HG02610 (cell line): Measurements from ENCODE around the gene ACBD6.
A peak's percentile ranks its signal among the peaks of the same experiment; 100 is the strongest.

Experiments used
- ATAC-seq: cut with Tn5 transposase; IDR thresholded peaks from one replicate; pipeline ENCODE4 v1.9.1; 2021; ENCODE audit warnings: mild to moderate bottlenecking, moderate library complexity; ENCODE audit not compliant: unreplicated experiment

Gene ACBD6

DNA sequence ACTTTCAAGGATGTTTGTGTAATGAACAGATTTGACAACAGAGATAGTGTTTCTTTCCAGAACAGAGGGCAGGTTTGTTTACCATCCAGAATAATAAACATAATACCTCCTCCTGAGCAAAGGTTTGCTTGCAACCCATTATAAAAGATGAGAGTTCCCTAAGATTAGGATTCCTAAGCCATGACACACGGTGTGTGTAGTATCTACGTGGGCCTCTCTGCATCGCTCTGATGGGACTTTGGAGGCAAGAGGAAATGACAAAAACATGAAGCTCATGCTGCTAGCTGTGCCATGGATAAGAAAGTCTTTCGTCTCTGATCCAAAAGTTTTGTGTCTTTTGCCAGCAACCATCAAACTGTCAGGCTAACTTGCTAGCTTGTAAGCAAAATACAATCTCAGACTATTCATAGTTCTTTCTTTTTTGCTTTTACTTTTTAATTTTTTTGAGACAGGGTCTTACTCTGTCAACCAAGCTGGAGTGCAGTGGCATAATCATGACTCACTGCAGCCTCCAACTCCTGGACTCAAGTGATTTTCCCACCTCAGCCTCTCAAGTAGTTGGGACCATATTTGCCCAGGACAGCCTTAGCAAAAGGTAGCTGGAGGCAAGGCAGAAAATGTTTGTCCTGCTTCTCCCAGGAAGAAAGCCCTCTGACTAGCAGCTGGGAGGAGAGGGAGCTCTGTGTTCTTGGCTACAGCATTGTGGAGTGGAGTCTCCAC, 191.2 kb downstream of the ACBD6 start:
- no peak for ATAC-seq

DNA sequence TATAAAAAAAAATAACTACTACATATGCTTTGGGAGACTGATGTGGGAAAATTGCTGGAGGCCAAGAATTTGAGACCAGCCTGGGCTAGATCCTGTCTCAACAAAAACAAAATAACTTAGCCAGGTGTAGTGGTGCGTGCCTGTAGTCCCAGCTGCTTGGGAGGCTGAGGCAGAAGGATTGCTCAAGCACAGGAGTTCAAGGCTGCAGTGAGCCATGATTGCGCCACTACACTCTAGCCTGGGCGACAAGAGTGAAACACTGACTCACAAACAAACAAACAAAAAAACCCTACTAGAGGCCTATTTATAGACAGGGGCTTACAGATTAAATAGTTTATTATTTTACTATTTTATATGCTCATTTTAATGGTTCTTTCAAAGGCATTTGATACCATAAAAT, 192.3 kb downstream of the ACBD6 start:
- ATAC-seq: no peak

DNA sequence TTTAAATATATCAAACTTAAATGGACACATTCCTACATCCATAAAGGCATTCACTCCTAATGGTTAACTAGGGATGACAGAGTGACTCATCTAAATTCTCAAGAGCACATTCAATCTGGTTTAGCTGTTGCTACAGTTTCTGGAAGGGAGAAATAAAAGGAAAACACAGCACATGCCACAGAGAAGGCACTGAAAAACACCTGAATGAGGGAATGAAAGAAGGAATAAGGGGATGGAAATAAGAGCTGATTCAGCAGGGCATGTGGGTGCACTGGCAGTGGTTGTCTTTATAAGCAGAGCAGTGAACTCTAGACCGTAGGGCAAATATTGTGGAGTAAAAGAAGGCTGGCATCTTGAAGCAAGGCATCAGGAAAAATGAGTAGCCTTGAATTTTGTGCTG, 193.0 kb downstream of the ACBD6 start:
- ATAC-seq: no peak

DNA sequence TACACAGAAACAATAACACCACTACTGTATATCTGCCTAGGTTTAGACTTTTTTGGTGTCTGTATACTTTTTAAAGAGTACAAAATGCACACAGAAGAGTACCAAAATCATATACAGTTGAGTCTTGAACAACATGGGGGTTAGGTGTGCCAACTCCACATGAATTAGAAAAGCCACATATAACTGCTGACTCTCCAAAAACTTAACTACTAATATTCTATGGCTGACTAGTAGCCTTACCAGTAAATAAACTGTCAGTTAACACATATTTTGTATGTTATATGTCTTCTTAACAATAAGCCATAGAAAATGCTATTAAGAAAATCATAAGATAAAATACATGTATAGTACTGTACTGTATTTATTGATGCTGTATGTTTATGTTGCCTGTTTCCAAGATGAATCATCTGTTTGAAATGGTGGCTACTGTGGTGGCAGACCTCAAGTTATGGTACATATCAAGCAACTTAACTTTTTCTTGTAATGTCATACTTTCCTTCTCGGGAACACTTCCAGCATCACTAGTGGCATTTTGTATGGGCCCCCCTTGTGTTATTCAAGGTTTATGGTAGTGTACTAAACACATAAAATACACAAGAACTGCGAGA, 201.1 kb downstream of the ACBD6 start:
- ATAC-seq: no peak

DNA sequence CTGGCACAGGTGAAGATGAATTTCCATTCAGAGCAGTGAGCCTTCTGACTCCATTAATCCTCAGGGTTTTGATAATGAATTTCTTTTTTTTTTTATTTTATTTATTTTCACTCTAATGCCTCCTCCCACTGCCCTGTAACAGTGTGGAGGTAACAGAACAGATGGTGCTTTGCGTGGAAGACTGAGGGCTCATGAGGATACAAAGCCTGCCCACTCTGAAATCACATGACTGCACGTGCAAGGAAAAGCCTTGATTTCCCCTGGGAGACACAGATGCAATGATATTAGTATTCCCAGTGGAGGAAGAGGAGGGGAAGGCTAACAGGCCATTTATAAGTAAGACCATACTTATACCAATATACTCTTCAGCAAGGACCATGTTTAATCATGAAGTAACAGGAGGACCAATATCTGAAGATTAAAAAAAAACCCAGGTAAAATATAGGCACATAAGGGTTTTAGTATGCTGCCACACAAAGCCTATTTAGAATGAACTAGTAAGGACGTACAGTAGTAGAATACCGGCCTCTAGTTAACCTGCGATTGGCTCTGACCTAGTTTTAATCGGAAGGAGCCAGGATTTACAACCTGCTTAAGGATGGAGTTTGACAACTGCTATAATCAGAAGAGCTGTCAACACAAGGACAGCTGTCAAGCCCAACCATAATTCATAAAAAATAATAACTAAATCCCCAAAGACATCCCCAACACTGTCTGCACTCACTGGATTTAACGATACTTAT, 202.7 kb downstream of the ACBD6 start:
- no peak for ATAC-seq

DNA sequence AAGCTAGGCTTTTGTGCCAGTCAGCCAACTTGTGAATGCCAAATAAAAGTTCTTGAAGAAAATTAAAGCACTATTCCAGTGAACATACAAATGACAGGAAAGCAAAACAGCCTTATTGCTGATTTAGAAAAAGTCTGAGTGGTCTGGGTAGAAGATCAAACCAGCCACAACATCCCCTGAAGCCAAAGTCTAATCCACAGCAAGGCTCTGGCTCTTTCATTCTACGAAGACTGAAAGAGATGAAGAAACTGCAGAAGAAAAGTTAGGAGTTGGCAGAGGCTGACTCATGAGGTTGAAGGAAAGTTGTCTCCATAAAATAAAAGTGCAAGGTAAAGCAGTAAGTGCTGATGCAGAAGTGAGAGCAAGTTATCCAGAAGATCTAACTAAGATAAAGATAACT, 206.4 kb downstream of the ACBD6 start:
- no peak for ATAC-seq

DNA sequence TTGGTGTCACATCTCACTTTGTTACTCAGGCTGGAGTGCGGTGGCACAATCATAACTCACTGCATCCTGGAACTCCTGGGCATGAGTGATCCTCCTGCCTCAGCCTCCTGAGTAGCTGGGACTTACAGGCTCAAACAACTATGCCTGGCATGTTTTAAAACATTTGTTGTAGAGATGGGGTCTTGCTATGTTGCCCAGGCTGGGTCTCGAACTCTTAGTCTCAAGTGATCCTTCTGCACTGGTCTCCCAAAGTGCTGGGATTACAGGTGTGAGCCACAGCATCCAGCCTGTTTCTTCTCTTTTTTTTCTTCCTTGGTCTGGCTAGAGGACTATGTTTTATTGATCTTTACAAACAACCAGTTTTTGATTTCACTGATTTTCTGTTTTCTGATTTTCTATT, 207.7 kb downstream of the ACBD6 start:
- no peak for ATAC-seq

DNA sequence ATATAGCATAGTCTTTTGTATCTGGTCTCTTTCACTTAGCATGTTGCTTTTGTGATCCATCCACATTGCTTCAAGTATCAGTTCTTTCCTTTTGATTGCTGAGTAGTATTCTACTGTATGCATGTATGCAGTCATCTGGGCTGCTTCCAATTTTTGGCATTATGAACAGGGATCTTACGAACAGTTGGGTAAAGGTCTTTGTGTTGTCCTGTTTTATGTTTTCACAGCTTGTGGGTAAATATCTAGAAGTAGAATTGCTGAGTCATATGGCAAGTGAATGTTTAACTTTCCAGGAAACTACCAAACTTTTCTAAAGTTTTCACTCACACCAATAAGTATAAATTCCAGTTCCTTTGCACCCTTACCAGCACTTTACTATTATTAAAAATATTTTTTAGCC, 211.4 kb downstream of the ACBD6 start:
- peak; percentile 66 for ATAC-seq

DNA sequence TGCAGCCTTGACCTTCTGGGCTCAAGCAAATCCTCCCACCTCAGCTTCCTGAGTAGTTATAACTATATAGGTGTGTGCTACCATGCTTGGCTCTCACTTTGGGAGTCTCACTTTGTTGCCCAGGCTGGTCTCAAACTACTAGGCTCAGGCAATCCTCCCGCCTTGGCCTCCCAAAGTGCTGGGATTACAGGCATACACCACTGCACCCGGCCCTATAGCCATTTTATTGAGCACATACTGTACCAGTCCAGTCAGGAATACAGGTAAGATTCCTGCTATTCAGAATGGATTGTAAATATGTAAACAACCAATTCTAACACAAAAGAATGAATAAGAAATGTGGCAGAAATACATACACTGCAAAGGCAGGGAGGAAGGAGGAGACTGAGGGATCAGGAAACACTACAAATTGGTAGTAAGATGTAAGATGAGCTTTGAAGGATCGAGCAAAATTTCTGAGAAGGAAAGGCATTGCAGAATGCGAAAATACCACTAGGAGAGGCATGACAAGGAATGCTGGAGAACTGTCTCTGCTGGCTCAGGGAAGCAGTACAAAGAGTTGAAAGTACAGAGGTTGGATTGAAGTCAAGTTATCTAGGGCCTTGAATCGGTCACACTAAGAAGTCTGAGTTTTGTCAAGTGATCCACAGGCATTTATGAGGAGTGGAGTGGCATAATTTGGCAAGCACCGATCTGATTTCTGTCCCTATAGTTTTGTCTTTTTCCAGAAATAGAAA, 211.9 kb downstream of the ACBD6 start:
- peak; percentile 11 for ATAC-seq

DNA sequence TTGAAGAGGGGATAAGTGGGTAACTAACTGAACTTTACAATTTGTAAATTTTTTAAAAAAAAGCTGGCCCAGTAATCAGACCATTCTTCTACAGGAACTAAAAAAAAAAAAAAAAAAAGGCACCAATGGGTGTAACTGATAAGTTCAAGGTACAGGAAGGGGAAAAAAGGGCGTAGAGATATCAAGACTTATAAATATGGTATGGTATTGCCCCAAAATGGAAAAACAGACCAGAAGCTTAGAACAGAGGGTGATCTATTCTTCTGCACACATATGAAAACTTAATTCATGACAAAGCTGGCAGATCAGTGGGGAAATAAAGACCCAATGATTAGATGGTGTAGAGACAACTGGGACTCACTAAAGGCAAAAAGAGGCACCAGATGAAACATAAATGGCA, 213.4 kb downstream of the ACBD6 start:
- ATAC-seq: no peak

DNA sequence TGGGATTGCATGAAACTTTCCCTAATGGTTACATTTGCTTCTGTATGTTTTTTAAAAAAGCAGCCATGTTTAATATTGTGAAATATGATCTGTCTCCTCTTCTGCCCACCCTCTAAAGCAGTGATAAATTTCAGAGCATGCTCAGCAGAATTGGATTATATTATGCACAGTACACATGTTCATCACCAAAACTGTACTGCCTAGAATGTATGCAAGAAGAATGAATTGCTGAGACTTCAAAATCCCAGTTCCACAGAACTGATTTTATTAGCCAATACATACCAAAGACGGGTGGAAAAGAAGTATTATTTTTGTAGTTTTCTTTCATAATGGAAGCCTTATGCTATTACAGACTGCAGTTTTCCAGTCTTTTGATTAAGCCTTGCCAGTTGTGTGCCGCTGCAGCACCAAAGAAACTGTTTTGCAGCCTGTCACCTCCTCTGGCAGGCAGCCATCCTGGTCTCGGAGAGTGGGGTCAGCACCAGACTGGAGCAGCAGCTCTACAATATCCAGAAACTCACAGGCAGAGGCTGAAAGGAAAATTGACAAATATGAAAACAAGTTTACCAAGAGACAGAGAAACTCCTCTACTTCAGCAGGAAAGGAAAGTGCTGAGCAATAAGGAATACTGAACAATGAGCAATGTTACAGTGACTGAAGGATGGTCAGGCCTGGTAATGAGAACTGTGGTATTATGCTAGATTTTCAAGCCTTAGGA, 214.2 kb downstream of the ACBD6 start:
- no peak for ATAC-seq

DNA sequence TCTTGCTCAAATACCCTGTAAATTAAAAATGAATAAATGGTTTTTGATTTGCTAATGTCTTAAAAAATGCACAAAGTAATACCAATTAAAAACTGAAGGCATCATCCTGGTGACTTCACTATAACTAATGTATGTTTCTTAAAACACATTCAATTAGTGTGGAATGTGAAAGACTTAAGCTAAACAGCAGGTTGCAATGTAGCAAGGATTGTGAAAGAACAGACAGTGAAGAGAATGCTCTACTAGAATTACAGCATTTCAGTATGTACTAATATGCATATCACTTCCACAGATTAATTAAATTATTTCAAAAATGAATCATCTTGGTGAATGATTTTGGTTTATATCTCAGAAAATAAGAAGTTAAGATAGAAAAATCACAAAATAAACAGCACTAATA, 216.0 kb downstream of the ACBD6 start:
- ATAC-seq: no peak

DNA sequence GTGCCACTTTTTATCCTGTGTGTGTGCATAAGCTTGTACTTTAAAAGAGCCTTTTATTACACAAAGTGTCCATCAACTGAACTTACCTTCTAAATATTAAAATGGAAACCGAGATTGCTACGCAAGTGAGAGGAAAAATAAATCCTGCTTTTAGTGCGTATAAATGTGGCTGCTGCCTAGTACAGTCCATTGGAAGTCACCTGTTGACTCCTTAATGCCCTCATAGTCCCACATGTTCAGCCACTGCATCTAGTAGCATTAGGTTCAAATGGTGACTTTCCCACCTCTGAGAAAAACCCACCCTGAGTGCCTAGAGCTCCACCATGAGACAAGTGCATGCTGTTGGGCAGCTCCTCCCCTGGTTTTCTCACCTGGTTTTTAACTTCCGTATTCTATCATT, 219.3 kb downstream of the ACBD6 start:
- ATAC-seq: no peak

DNA sequence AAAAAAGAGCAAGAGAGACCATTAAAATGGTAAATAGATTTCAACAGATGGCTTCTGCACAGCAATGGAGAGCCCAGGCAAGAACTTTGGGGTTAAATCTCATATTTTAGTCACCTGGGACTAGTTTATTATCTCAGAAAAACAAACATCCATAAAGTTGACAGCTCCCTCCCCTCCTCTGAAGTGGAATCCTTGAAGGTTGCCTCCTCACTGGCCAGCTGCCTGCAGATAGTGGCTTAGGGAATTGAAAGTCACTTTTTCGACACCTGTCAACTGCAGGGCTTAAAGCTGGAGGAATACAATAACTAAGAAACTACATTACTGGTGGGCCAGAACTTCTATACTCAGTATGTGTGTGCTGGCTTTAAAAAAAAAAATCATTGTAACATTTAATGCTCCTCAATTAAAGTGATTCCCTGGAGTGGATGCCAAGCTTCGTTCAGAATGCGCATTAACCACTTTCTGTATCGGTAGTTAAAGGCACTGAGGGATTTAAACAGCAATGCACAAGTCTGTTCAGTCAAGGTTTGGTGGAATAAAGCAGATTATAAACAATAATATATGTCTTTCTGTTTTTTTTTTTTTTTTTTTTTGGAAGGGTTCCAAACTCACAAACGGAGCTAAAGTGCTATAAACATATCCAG, 219.9 kb downstream of the ACBD6 start:
- ATAC-seq: no peak

DNA sequence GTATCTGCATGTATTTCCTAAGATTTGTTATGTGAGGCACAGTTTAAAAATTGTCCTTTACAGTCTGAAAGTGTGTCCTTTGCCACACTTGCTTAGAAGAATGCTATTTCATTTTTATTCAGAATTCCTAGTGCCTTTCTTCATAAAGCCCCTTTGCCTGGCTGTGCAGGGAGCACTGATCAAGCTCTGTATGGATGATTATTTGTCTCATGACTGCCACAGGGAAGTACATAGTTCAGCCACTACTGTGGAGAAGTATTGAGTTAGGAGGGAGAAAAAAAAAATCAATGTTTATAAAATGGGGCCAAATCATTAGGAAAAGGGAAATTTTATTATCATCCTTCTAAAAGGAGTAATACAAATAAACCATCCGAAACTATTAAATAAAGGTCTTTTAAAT, 220.9 kb downstream of the ACBD6 start:
- no peak for ATAC-seq

DNA sequence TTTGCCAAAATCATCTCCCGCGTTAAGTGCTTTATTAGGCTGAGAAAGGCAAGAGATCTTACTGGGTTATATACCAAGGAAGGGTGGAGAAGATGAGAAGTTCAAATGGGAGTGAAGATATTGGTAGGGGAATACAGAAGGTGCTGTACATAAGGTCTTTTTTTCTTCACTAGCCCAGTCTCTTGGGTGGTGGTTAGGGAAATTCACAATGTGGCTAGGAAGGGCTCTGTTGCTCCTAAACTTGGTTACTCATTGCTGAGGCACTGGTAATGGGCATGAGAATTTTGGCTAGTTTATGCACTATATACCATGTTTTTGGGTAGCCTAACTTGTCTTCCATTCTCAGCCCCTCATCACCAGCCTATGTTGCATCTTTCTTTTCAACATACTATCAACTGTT, 221.8 kb downstream of the ACBD6 start:
- peak; percentile 77 for ATAC-seq

DNA sequence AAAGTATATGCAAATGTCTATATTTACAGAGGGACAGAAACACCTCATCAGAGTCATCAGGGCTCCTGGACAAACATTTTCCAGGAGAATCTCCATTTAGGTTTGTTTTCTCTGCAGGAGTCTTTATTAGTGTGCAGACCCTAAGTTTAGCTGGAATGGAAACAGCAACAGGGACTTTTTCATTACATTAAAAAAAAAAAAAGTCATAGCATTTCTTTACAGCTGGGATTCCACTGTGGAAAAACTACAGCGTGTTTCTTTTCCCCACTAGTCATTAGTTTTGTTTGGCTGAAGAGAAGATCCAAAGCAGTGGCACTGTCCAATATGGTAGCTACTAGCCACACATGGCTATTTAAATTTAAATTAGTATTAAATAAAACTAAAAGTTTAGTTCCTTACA, 222.7 kb downstream of the ACBD6 start:
- ATAC-seq: no peak

DNA sequence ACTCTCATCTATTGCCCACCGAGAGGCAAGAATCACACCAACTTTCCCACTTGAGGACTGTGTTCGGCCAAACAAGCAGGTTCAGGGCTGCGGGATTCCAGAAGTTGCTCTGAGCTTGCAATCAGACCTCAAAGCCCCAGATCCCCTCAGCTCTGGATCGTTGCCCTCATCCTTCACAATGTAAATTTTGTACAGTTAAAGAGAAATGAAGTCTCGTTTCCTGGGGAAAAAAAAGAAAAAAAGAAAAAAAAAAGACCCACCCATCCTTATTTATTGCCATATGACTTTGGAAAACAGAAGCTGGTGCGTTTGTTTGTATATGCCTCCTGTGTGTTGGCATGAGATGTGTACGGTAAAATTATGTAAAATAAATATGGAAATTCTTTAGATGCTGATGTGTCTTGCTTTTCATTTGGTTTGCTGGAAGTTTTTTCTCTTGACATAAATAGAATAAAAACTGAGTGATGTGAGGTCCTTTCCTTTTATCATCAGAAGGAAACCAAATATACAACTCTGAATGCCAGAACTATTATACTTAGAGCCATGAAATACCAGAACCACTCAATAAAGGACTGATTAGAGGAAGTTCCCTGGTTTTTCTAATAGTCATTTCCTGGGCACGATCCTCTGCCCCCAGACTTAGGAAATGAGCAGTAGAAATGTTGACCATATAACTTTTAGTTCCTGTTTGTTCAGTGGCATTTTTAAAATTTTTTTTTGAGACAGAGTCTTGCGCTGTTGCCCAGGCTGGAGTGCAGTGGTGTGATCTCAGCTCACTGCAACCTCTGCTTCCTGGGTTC, 223.6 kb downstream of the ACBD6 start:
- ATAC-seq: no peak

DNA sequence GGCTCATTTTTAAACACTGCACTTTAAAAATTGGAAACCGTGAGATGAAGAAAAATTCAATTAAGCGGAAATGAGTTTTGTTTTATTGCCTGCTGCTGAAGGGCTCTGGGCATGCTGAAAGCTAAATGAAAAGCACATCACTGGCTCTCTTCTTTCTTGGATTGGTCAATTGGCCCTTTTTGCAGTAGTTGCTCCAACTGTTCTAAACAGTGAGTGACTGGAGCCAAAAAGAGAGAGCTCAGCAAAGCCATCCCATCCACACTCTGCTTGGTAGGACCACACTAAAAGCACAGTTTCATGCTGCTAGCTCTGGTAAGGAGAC, 224.2 kb downstream of the ACBD6 start:
- ATAC-seq: no peak
